ENCODE measurements around the gene POPDC2. TPM values are rescaled to one million over a fixed set of nuclear protein-coding genes. Genes with fewer than 3 reads are reported as not detected.
A peak's percentile ranks its signal among the peaks of the same experiment; 100 is the strongest.

The POPDC2 gene
- total RNA-seq, 1 donor from 2014 or later: 3.5 TPM

GRCh38 chr3:119630128-119630879 is 30.1 kb downstream of the POPDC2 start:
- Mint-ChIP-seq H3K27ac (peak overlapping the region; percentile 91), H3K4me1 (peaks cover 32% of the 10 kb centered on the region), H3K36me3 (no peaks in the 10 kb centered on the region), H3K27me3 (ENCODE audit: low read depth) (no peaks in the 10 kb centered on the region), H3K4me3 (no peak overlapping the region), H3K9me3 (no peaks in the 10 kb centered on the region)
- no peak for TF ChIP-seq CTCF (IDR thresholded peaks at IDR 0.05; ENCODE audit: unreplicated experiment)
- no peak for DNase-seq (ENCODE audit: low spot score in 2 of 2, unreplicated experiment in 2 of 2)

GRCh38 chr3:119628816-119629445 is 31.5 kb downstream of the POPDC2 start:
- peaks cover 32% of the 10 kb centered on the region for H3K4me1 Mint-ChIP-seq
- H3K36me3 Mint-ChIP-seq: no peaks in the 10 kb centered on the region
- no peak overlapping the region for H3K27ac Mint-ChIP-seq
- DNase-seq (ENCODE audit: low spot score in 2 of 2, unreplicated experiment in 2 of 2): no peak
- H3K4me3 Mint-ChIP-seq: no peak overlapping the region
- no peaks in the 10 kb centered on the region for H3K27me3 Mint-ChIP-seq (ENCODE audit: low read depth)
- TF ChIP-seq CTCF (IDR thresholded peaks at IDR 0.05; ENCODE audit: unreplicated experiment): no peak
- peaks cover 4% of the 10 kb centered on the region for H3K9me3 Mint-ChIP-seq

GRCh38 chr3:119628390-119628789 is 32.0 kb downstream of the POPDC2 start:
- Mint-ChIP-seq H3K9me3 (peaks cover 5% of the 10 kb centered on the region), H3K27me3 (ENCODE audit: low read depth) (no peaks in the 10 kb centered on the region), H3K4me3 (no peak overlapping the region), H3K4me1 (peaks cover 32% of the 10 kb centered on the region), H3K36me3 (no peaks in the 10 kb centered on the region), H3K27ac (no peak overlapping the region)
- no peak for DNase-seq (ENCODE audit: low spot score in 2 of 2, unreplicated experiment in 2 of 2)
- TF ChIP-seq CTCF (IDR thresholded peaks at IDR 0.05; ENCODE audit: unreplicated experiment): no peak

- no peak for DNase-seq (ENCODE audit: low spot score in 2 of 2, unreplicated experiment in 2 of 2)
- no peak overlapping the region for H3K27ac Mint-ChIP-seq
- no peaks in the 10 kb centered on the region for H3K36me3 Mint-ChIP-seq
- no peak overlapping the region for H3K4me3 Mint-ChIP-seq
- TF ChIP-seq CTCF (IDR thresholded peaks at IDR 0.05; ENCODE audit: unreplicated experiment): no peak
- no peaks in the 10 kb centered on the region for H3K27me3 Mint-ChIP-seq (ENCODE audit: low read depth)
- peaks cover 27% of the 10 kb centered on the region for H3K4me1 Mint-ChIP-seq
- peaks cover 5% of the 10 kb centered on the region for H3K9me3 Mint-ChIP-seq
Measured at GRCh38 chr3:119627461-119627860, 32.9 kb downstream of the POPDC2 start.

- Mint-ChIP-seq H3K4me3 (no peak overlapping the region), H3K27ac (no peak overlapping the region), H3K36me3 (no peaks in the 10 kb centered on the region), H3K27me3 (ENCODE audit: low read depth) (no peaks in the 10 kb centered on the region), H3K4me1 (peaks cover 14% of the 10 kb centered on the region), H3K9me3 (peaks cover 5% of the 10 kb centered on the region)
- no peak for TF ChIP-seq CTCF (IDR thresholded peaks at IDR 0.05; ENCODE audit: unreplicated experiment)
- DNase-seq (ENCODE audit: low spot score in 2 of 2, unreplicated experiment in 2 of 2): no peak
Measured at GRCh38 chr3:119626196-119626595, 34.2 kb downstream of the POPDC2 start.

Measured in mesothelial cell of epicardium (in vitro differentiated cells).